K562 (cell line): ENCODE measurements around the gene PLD6. TPM values are rescaled to one million over a fixed set of nuclear protein-coding genes. Genes with fewer than 3 reads are reported as not detected.
A peak's percentile ranks its signal among the peaks of the same experiment; 100 is the strongest.

Source experiments
- CHD1 ChIP-seq: fragments of 200-600 bp; sonication (generic); IDR thresholded peaks from one replicate; pipeline ENCODE4 v1.6.1; 2012; ENCODE audit warnings: mild to moderate bottlenecking, moderate library complexity, low read length, inconsistent platforms
- KAT2B ChIP-seq: IDR thresholded peaks from one replicate; pipeline ENCODE4 v1.6.1; 2012; ENCODE audit warnings: low read depth, mild to moderate bottlenecking, control low read depth, inconsistent platforms, low read length, moderate library complexity
- LARP7 ChIP-seq: fragments of 450-650 bp; IDR thresholded peaks from 2 replicates; pipeline ENCODE4 v1.6.1; 2016
- MCM2 ChIP-seq: fragments of 450-650 bp; IDR thresholded peaks from 2 replicates; pipeline ENCODE4 v1.6.1; 2017; ENCODE audit warnings: low read depth, mild to moderate bottlenecking
- RB1 ChIP-seq: fragments of 450-650 bp; IDR thresholded peaks from 2 replicates; pipeline ENCODE4 v1.6.1; 2017; ENCODE audit warnings: low read depth, mild to moderate bottlenecking
- SIN3A ChIP-seq, 2 experiments: fragments of 150-350 bp in 1 of 2; IDR thresholded peaks; 2 replicates each; pipeline ENCODE4 v1.6.1; 2011 to 2016; ENCODE audit warnings: borderline replicate concordance in 2 of 2, low read depth in 2 of 2, low read length in 2 of 2, mild to moderate bottlenecking in 2 of 2, moderate library complexity in 2 of 2; ENCODE audit not compliant: control insufficient read depth in 1 of 2
- SREBF2 ChIP-seq: sonication (generic); formaldehyde crosslinking; IDR thresholded peaks from 2 replicates; pipeline ENCODE4 v1.4.0; 2020; ENCODE audit warnings: mild to moderate bottlenecking, missing genetic modification reagents
- SRSF1 ChIP-seq: fragments of 200-400 bp; formaldehyde crosslinking; IDR thresholded peaks from 2 replicates; pipeline ENCODE4 v1.6.1; 2017; ENCODE audit warnings: mild to moderate bottlenecking, low read depth, low read length, moderate library complexity
- ZNF217 ChIP-seq: sonication (generic); formaldehyde crosslinking; IDR thresholded peaks from 2 replicates; pipeline ENCODE4 v1.8.0; 2022; ENCODE audit warnings: mild to moderate bottlenecking, missing genetic modification reagents
- ZNF79 ChIP-seq: fragments of 250-450 bp; sonication (Bioruptor Pico); IDR thresholded peaks from 2 replicates; pipeline ENCODE4 v1.4.0; 2020; ENCODE audit warnings: low read depth, mild to moderate bottlenecking, moderate library complexity
- polyA plus RNA-seq, 8 experiments: library from polyadenylated mRNA; depleted of rRNA in 4 of 8; stranded (reverse) in 5 of 8; unstranded in 3 of 8; fragments of >200 nt; fragmentation: Nextera tagmentation in 2 of 8; fragmentation: Illumina TruSeq in 1 of 8; extraction: Ambion mirVana in 2 of 8; extraction: Trizol in 1 of 8; gene quantifications; 2 replicates each; pipeline versions ENCODE4 v1.2.1 to v1.2.3, GENCODE V29; 2011 to 2014; ENCODE audit warnings: inconsistent platforms in 1 of 8, missing spikeins in 1 of 8
- total RNA-seq, 7 experiments: library from RNA; depleted of rRNA in 6 of 7; stranded (reverse); fragments of >200 nt in 6 of 7; fragmentation: Illumina TruSeq in 2 of 7; extraction: Trizol in 2 of 7; gene quantifications; 2 replicates each; pipeline versions ENCODE4 v1.2.1 to v1.2.3, GENCODE V29; 2011 to 2021; ENCODE audit warnings: low replicate concordance in 1 of 7
- TF ChIP-seq, protein P1 (sequence below): sonication (generic); formaldehyde crosslinking; IDR thresholded peaks from 2 replicates; pipeline ENCODE4 v1.9.0; 2022; ENCODE audit warnings: mild to moderate bottlenecking, missing genetic modification reagents
- TF ChIP-seq, protein P2 (sequence below), 2 experiments: IDR thresholded peaks; 2 replicates each; pipeline ENCODE4 v1.6.1; 2011; ENCODE audit warnings: borderline replicate concordance in 1 of 2, control low read depth in 1 of 2, low read depth in 1 of 2, low read length in 1 of 2, mild to moderate bottlenecking in 1 of 2, mixed read lengths in 1 of 2, moderate library complexity in 1 of 2; ENCODE audit not compliant: insufficient read depth in 1 of 2, insufficient read length in 1 of 2, poor library complexity in 1 of 2, severe bottlenecking in 1 of 2; ENCODE audit errors: extremely low read depth in 1 of 2
- TF ChIP-seq, protein P3 (sequence below): sonication (generic); formaldehyde crosslinking; IDR thresholded peaks from 2 replicates; pipeline ENCODE4 v1.8.0; 2022; ENCODE audit warnings: mild to moderate bottlenecking, missing genetic modification reagents
- TF ChIP-seq, protein P4 (sequence below): sonication (generic); formaldehyde crosslinking; IDR thresholded peaks from 2 replicates; pipeline ENCODE4 v1.8.0; 2022; ENCODE audit warnings: mild to moderate bottlenecking, missing genetic modification reagents

Gene PLD6
- total and polyA plus RNA-seq, 9 of the 15 experiments (the other 6 are each of a cell fraction or from before 2014, with no cell fraction given), result 3.6 to 15.6 (median 10.0) TPM

DNA sequence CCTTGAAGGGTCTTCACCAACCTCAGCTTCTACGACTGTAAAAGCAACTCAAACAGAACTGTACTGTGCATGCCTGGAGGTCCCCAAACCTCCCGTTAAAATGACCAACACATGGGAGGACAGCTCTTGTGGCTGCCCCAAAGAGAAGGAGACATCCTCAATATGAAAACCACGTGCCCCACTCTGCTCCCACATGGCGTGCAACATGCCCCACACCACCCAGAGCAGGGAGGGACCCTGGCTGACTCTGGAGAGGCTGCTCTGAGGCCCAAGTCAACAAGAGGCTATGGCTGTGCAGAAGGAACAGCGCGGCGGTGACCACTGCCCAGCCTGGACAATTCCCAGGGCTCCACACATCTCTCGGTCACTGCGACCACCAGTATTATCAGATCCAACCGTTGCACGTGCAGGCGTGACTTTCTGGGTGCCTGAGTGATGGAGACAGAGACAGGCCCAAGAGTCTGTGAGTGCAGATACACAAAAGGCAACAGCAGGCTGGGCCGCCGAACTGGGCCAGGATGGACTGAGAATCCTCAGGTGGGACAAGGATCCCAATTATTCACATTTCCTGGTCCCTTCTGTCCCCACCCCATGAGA lies 1.4 kb downstream of the PLD6 start (continued):
- TF ChIP-seq KAT2B (no peak), ZNF79 (no peak), SRSF1 (no peak), CHD1 (peak; percentile 43), MCM2 (no peak), ZNF217 (CRISPR knock-in tag) (no peak), RB1 (no peak), SIN3A (IDR thresholded peaks at IDR 0.05; ENCODE audit: borderline replicate concordance in 2 of 2, control insufficient read depth in 1 of 2, low read depth in 2 of 2, low read length in 2 of 2) (peak in 1 of 2 experiments; percentile 16; a peak in 1 of 4 replicates), SREBF2 (CRISPR knock-in tag) (no peak), LARP7 (no peak)
- TF ChIP-seq, protein P1, sequence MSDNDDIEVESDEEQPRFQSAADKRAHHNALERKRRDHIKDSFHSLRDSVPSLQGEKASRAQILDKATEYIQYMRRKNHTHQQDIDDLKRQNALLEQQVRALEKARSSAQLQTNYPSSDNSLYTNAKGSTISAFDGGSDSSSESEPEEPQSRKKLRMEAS, result peak; percentile 49
- TF ChIP-seq, protein P2, sequence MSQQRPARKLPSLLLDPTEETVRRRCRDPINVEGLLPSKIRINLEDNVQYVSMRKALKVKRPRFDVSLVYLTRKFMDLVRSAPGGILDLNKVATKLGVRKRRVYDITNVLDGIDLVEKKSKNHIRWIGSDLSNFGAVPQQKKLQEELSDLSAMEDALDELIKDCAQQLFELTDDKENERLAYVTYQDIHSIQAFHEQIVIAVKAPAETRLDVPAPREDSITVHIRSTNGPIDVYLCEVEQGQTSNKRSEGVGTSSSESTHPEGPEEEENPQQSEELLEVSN (IDR thresholded peaks at IDR 0.05; ENCODE audit: borderline replicate concordance in 1 of 2, extremely low read depth in 1 of 2, insufficient read depth in 1 of 2, insufficient read length in 1 of 2, low read depth in 1 of 2, low read length in 1 of 2, poor library complexity in 1 of 2, severe bottlenecking in 1 of 2), result peak in 1 of 2 experiments; percentile 20
- TF ChIP-seq, protein P3, sequence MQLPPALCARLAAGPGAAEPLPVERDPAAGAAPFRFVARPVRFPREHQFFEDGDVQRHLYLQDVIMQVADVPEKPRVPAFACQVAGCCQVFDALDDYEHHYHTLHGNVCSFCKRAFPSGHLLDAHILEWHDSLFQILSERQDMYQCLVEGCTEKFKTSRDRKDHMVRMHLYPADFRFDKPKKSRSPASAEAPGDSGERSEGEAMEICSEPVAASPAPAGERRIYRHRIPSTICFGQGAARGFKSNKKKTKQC (CRISPR knock-in tag), result no peak
- TF ChIP-seq, protein P4, sequence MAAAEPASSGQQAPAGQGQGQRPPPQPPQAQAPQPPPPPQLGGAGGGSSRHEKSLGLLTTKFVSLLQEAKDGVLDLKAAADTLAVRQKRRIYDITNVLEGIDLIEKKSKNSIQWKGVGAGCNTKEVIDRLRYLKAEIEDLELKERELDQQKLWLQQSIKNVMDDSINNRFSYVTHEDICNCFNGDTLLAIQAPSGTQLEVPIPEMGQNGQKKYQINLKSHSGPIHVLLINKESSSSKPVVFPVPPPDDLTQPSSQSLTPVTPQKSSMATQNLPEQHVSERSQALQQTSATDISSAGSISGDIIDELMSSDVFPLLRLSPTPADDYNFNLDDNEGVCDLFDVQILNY, result no peak
